Muscle layer of duodenum (tissue), 2 donors: ENCODE measurements around the gene FRMD4B.

Experiments used
- H3K27ac ChIP-seq: one replicate; pipeline ENCODE4 v1.7.0; 2013; ENCODE audit warnings: mild to moderate bottlenecking, low read length
- H3K27me3 ChIP-seq: one replicate; pipeline ENCODE4 v1.7.0; 2013; ENCODE audit warnings: low read depth, mild to moderate bottlenecking, control low read depth, low read length
- H3K36me3 ChIP-seq, 2 donors: one replicate each; pipeline ENCODE4 v1.7.0; 2013; ENCODE audit warnings: low read length in 2 of 2, control low read depth in 1 of 2, mild to moderate bottlenecking in 1 of 2; ENCODE audit not compliant: insufficient read depth in 2 of 2, control insufficient read depth in 1 of 2
- H3K4me1 ChIP-seq, 2 donors: one replicate each; pipeline ENCODE4 v1.7.0; 2013; ENCODE audit warnings: low read length in 2 of 2, mild to moderate bottlenecking in 2 of 2, control low read depth in 1 of 2, moderate library complexity in 1 of 2; ENCODE audit not compliant: insufficient read depth in 2 of 2, control insufficient read depth in 1 of 2
- H3K4me3 ChIP-seq, 2 donors: one replicate each; pipeline ENCODE4 v1.7.0; 2013; ENCODE audit warnings: low read length in 2 of 2, low read depth in 1 of 2, mild to moderate bottlenecking in 1 of 2
- H3K9me3 ChIP-seq, 2 donors: one replicate each; pipeline ENCODE4 v1.7.0; 2013; ENCODE audit warnings: low read length in 2 of 2, control low read depth in 1 of 2, mild to moderate bottlenecking in 1 of 2; ENCODE audit not compliant: control insufficient read depth in 1 of 2
- donor health status: healthy.

Gene FRMD4B

GRCh38 chr3:69196876-69197275 lies 189.0 kb downstream of the FRMD4B start:
- Histone ChIP-seq H3K9me3 (no peaks in the 10 kb centered on the region), H3K36me3 (peaks cover 6 to 18% of the 10 kb centered on the region in 2 donors), H3K4me3 (no peak overlapping the region), H3K27ac (no peak overlapping the region), H3K4me1 (no peaks in the 10 kb centered on the region), H3K27me3 (no peaks in the 10 kb centered on the region)

GRCh38 chr3:69194431-69195165 lies 191.3 kb downstream of the FRMD4B start:
- H3K27me3 ChIP-seq = no peaks in the 10 kb centered on the region
- peaks cover 6 to 26% of the 10 kb centered on the region in 2 donors for H3K36me3 ChIP-seq
- no peaks in the 10 kb centered on the region for H3K4me1 ChIP-seq
- no peak overlapping the region for H3K27ac ChIP-seq
- no peak overlapping the region for H3K4me3 ChIP-seq
- no peaks in the 10 kb centered on the region for H3K9me3 ChIP-seq

- Histone ChIP-seq H3K36me3 (peaks cover 6 to 26% of the 10 kb centered on the region in 2 donors), H3K27ac (no peak overlapping the region), H3K9me3 (no peaks in the 10 kb centered on the region), H3K27me3 (no peaks in the 10 kb centered on the region), H3K4me3 (no peak overlapping the region), H3K4me1 (no peaks in the 10 kb centered on the region)
These were observed 192.1 kb downstream of the FRMD4B start for GRCh38 chr3:69193749-69194148.

DNA sequence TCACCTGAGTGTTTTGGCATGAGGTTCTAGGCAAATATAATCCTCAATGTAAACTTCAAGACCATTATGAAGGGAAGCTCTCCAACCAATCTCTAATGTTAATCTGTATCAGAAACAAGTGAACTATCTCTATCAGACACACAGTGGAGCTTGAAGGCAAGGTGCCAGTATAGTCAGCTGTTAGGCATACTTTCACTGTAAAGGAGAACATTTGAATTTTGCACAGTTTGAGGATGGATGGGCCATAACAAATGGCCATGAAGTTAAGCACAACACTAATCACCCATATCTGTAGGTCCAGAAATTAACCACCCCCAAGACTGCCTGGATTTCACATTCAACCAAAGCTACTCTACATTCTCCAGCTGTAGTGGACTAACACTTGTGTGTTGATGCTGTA lies 194.4 kb downstream of the FRMD4B start:
- Histone ChIP-seq H3K9me3 (no peaks in the 10 kb centered on the region), H3K36me3 (peaks cover 6 to 26% of the 10 kb centered on the region in 2 donors), H3K4me3 (no peak overlapping the region), H3K27ac (no peak overlapping the region), H3K4me1 (no peaks in the 10 kb centered on the region), H3K27me3 (no peaks in the 10 kb centered on the region)

DNA sequence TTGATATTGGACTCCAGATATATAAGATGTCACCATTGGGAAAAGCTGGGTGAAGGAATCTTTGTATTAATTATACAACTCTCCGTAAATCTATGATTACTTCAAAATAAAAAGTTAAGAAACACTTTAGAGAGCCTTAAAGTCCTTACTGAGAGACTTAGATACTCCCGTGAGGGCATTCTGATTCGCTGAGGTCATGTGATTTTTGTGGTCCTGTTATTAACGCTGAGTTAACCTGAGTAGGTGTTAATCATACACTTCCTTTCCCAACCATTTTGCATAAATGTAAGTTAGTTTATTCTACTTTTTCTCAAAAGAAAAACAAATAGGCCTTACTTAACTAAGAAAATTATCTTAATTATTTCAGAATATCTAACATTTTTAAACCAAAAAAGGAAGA lies 196.4 kb downstream of the FRMD4B start:
- Histone ChIP-seq H3K4me1 (no peaks in the 10 kb centered on the region), H3K9me3 (no peaks in the 10 kb centered on the region), H3K36me3 (peaks cover under 1 to 23% of the 10 kb centered on the region in 2 donors), H3K27ac (no peak overlapping the region), H3K4me3 (no peak overlapping the region), H3K27me3 (no peaks in the 10 kb centered on the region)

- Histone ChIP-seq H3K4me1 (no peaks in the 10 kb centered on the region), H3K4me3 (no peak overlapping the region), H3K27me3 (no peaks in the 10 kb centered on the region), H3K9me3 (no peaks in the 10 kb centered on the region), H3K36me3 (peaks cover 0 to 30% of the 10 kb centered on the region in 2 donors), H3K27ac (no peak overlapping the region)
These were observed 199.3 kb downstream of the FRMD4B start for GRCh38 chr3:69186575-69187093.

DNA sequence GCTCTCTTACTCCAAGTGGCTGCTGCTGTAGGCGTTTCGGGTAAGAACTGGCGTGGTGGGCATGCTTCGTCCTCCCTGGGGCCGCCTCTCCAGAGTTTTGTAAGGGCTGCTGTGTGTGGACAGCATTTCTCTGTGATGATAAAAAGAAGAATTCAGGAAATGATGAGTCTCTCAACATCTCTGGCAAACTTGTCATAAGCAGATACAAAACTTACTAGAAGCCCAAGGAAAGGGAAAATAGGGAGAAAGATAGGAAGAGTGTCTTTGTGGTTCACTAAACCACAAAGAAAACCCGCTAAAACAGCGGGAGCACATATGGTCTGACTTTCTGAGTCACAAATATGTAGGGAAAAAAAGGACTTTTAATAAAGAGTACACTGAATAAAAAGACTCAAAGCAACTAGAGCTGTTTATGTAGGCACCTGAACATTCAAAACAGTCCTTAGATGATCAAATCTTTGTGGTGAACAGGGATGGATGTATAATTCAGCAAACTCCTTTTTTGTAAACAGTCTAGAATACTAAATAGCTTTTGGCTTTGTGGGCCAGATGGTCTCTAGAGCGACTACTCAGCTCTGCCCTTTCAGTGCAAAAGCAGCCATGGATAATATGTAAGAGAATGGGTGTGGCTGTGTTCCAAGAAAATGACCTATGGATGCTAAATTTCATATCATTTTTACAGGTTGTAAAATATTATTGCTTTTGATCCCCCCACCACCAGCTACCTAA lies 203.1 kb downstream of the FRMD4B start:
- Histone ChIP-seq H3K27ac (no peak overlapping the region), H3K4me1 (no peaks in the 10 kb centered on the region), H3K9me3 (no peaks in the 10 kb centered on the region), H3K27me3 (no peaks in the 10 kb centered on the region), H3K4me3 (no peak overlapping the region), H3K36me3 (peaks cover 10 to 36% of the 10 kb centered on the region in 2 donors)

- H3K4me3 ChIP-seq = no peak overlapping the region
- H3K9me3 ChIP-seq = no peaks in the 10 kb centered on the region
- H3K27me3 ChIP-seq = no peaks in the 10 kb centered on the region
- H3K4me1 ChIP-seq = no peaks in the 10 kb centered on the region
- H3K27ac ChIP-seq = no peak overlapping the region
- H3K36me3 ChIP-seq = peaks cover 10 to 33% of the 10 kb centered on the region in 2 donors
These were observed 204.2 kb downstream of the FRMD4B start for GRCh38 chr3:69181592-69182211.

GRCh38 chr3:69180869-69181591 lies 204.9 kb downstream of the FRMD4B start:
- Histone ChIP-seq H3K36me3 (peaks cover 10 to 32% of the 10 kb centered on the region in 2 donors), H3K27me3 (no peaks in the 10 kb centered on the region), H3K27ac (no peak overlapping the region)

DNA sequence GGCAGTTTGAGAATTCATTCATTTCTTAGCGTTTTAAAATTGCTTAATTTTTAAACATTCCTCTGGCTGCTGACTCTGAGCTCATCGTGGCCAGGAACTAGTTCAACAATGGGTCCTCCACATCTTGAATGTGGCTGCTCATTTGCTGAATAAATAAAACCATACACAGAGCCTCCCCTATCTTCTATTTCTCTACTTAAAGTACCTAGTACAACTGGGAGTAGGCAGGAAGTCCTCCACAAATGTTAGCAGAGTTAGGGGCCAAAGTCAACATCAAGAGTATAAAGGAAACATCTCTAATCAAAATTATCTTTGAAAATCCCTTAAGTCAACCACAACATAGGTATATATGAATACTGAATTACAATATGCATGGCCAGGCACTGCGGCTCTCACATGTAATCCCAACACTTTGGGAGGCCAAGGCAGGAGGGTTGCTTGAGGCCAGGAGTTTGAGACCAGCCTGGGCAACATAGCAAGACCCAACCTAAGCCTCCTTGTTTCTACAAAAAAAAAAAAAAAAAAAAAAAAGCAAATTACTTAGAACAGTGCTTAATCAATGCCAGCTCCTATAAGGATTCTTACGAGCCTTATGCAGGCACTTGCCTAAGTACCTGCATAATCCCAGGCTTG lies 206.0 kb downstream of the FRMD4B start:
- H3K4me1 ChIP-seq = no peaks in the 10 kb centered on the region
- H3K36me3 ChIP-seq = peaks cover 10 to 32% of the 10 kb centered on the region in 2 donors
- H3K9me3 ChIP-seq = no peaks in the 10 kb centered on the region
- H3K27me3 ChIP-seq = no peaks in the 10 kb centered on the region
- peak overlapping the region; percentile 41 for H3K27ac ChIP-seq
- H3K4me3 ChIP-seq = no peak overlapping the region

More at GRCh38 chr3:69180869-69181591, 204.9 kb downstream of the FRMD4B start:
- no peak overlapping the region for H3K4me3 ChIP-seq
- H3K9me3 ChIP-seq = no peaks in the 10 kb centered on the region
- no peaks in the 10 kb centered on the region for H3K4me1 ChIP-seq
